H9 (cell line): Measurements from ENCODE around the gene ABHD14A. TPM values are rescaled to one million over a fixed set of nuclear protein-coding genes. Genes with fewer than 3 reads are reported as not detected.

Experiments used
- DNase-seq: peaks from one replicate; pipeline ENCODE4 v3.0.0-alpha.2; 2017
- H2AFZ ChIP-seq: one replicate; pipeline ENCODE4 v1.6.1; 2013; ENCODE audit warnings: mild to moderate bottlenecking, low read length, control low read depth, moderate library complexity
- H2AK5ac ChIP-seq: 2 replicates; pipeline ENCODE4 v1.6.1; 2013; ENCODE audit warnings: low read length, control low read depth, mixed read lengths; ENCODE audit not compliant: insufficient read length
- H2BK120ac ChIP-seq: one replicate; pipeline ENCODE4 v1.6.1; 2013; ENCODE audit warnings: low read depth, mild to moderate bottlenecking, low read length, control low read depth, inconsistent platforms; ENCODE audit not compliant: poor library complexity, severe bottlenecking
- H2BK12ac ChIP-seq: 2 replicates; pipeline ENCODE4 v1.6.1; 2013; ENCODE audit warnings: low read length, control low read depth, mixed read lengths, low read depth; ENCODE audit not compliant: insufficient read length
- H2BK15ac ChIP-seq: 2 replicates; pipeline ENCODE4 v1.6.1; 2013; ENCODE audit warnings: low read depth, low read length, control low read depth
- H2BK20ac ChIP-seq: one replicate; pipeline ENCODE4 v1.6.1; 2013; ENCODE audit warnings: low read depth, mild to moderate bottlenecking, low read length, control low read depth, inconsistent platforms; ENCODE audit not compliant: poor library complexity, severe bottlenecking
- H2BK5ac ChIP-seq: 2 replicates; pipeline ENCODE4 v1.6.1; 2013; ENCODE audit warnings: low read length, control low read depth, mixed read lengths; ENCODE audit not compliant: insufficient read length
- H3K14ac ChIP-seq: 2 replicates; pipeline ENCODE4 v1.6.1; 2013; ENCODE audit warnings: low read length, control low read depth; ENCODE audit not compliant: insufficient read depth
- H3K18ac ChIP-seq: 2 replicates; pipeline ENCODE4 v1.6.1; 2013; ENCODE audit warnings: low read depth, mild to moderate bottlenecking, mixed read lengths, low read length, control low read depth; ENCODE audit not compliant: insufficient read length
- H3K23ac ChIP-seq: 2 replicates; pipeline ENCODE4 v1.6.1; 2013; ENCODE audit warnings: low read length, control low read depth, mixed read lengths, low read depth; ENCODE audit not compliant: insufficient read length
- H3K23me2 ChIP-seq: 2 replicates; pipeline ENCODE4 v1.6.1; 2013; ENCODE audit warnings: low read depth, mild to moderate bottlenecking, mixed read lengths, low read length, control low read depth; ENCODE audit not compliant: insufficient read length, poor library complexity, severe bottlenecking
- H3K27ac ChIP-seq: 2 replicates; pipeline ENCODE4 v1.5.1; 2013; ENCODE audit warnings: low read length, control low read depth, mixed read lengths, low read depth; ENCODE audit not compliant: insufficient read length
- H3K27me3 ChIP-seq: 2 replicates; pipeline ENCODE4 v1.6.1; 2013; ENCODE audit warnings: low read length, control low read depth, inconsistent platforms; ENCODE audit not compliant: insufficient read depth
- H3K4ac ChIP-seq: 2 replicates; pipeline ENCODE4 v1.6.1; 2013; ENCODE audit warnings: low read depth, mild to moderate bottlenecking, control low read depth, inconsistent platforms, low read length, moderate library complexity
- H3K4me1 ChIP-seq: 2 replicates; pipeline ENCODE4 v1.6.1; 2013; ENCODE audit warnings: low read length, control low read depth, inconsistent platforms; ENCODE audit not compliant: insufficient read depth
- H3K4me2 ChIP-seq: 2 replicates; pipeline ENCODE4 v1.6.1; 2013; ENCODE audit warnings: low read length, control low read depth, mixed read lengths; ENCODE audit not compliant: insufficient read length, insufficient read depth
- H3K56ac ChIP-seq: 2 replicates; pipeline ENCODE4 v1.6.1; 2013; ENCODE audit warnings: low read depth, mild to moderate bottlenecking, mixed read lengths, low read length, control low read depth; ENCODE audit not compliant: insufficient read length
- H3K79me1 ChIP-seq: 2 replicates; pipeline ENCODE4 v1.6.1; 2013; ENCODE audit warnings: low read depth, mild to moderate bottlenecking, moderate library complexity, low read length, control low read depth, inconsistent platforms; ENCODE audit not compliant: insufficient read depth, poor library complexity, severe bottlenecking
- H3K79me2 ChIP-seq: 2 replicates; pipeline ENCODE4 v1.6.1; 2013; ENCODE audit warnings: low read length, control low read depth, inconsistent platforms; ENCODE audit not compliant: insufficient read depth
- H3K9ac ChIP-seq: 2 replicates; pipeline ENCODE4 v1.6.1; 2013; ENCODE audit warnings: low read length, control low read depth, mixed read lengths; ENCODE audit not compliant: insufficient read length; ENCODE audit errors: extremely low read depth
- H3K9me3 ChIP-seq: one replicate; pipeline ENCODE4 v1.6.1; 2013; ENCODE audit warnings: low read depth, low read length, inconsistent platforms; ENCODE audit not compliant: control insufficient read depth
- H3T11ph ChIP-seq: one replicate; pipeline ENCODE4 v1.6.1; 2013; ENCODE audit warnings: mild to moderate bottlenecking, low read length, control low read depth, inconsistent platforms
- H4K20me1 ChIP-seq: one replicate; pipeline ENCODE4 v1.6.1; 2013; ENCODE audit not compliant: control insufficient read depth, insufficient read length, insufficient read depth
- H4K5ac ChIP-seq: 2 replicates; pipeline ENCODE4 v1.6.1; 2013; ENCODE audit warnings: low read depth, mild to moderate bottlenecking, mixed read lengths, low read length, control low read depth; ENCODE audit not compliant: insufficient read length
- H4K8ac ChIP-seq: replicated peaks from 2 replicates; pipeline ENCODE4 v1.6.1; 2013; ENCODE audit warnings: low read length, control low read depth, mixed read lengths, low read depth; ENCODE audit not compliant: insufficient read length
- H4K91ac ChIP-seq: 2 replicates; pipeline ENCODE4 v1.6.1; 2013; ENCODE audit warnings: low read depth, mild to moderate bottlenecking, moderate library complexity, mixed read lengths, low read length, control low read depth; ENCODE audit not compliant: insufficient read length
- H3K27ac Mint-ChIP-seq, 3 experiments: 2 replicates in 2 of 3; 3 replicates in 1 of 3; pipeline ENCODE4 v1.8.0; 2020 to 2021; ENCODE audit warnings: mixed read lengths in 3 of 3, mild to moderate bottlenecking in 1 of 3, moderate library complexity in 1 of 3
- H3K27me3 Mint-ChIP-seq: 2 replicates; pipeline ENCODE4 v1.8.0; 2021; ENCODE audit warnings: low read depth, mild to moderate bottlenecking, moderate library complexity, mixed read lengths
- H3K36me3 Mint-ChIP-seq, 3 experiments: 2 replicates in 2 of 3; 3 replicates in 1 of 3; pipeline ENCODE4 v1.8.0; 2020 to 2021; ENCODE audit warnings: low read depth in 3 of 3, mixed read lengths in 3 of 3; ENCODE audit not compliant: insufficient read depth in 1 of 3
- H3K4me1 Mint-ChIP-seq, 2 experiments: 2 replicates each; pipeline ENCODE4 v1.8.0; 2020; ENCODE audit warnings: mixed read lengths in 2 of 2
- H3K4me3 Mint-ChIP-seq, 2 experiments: 2 replicates in 1 of 2; 3 replicates in 1 of 2; pipeline ENCODE4 v1.8.0; 2020 to 2021; ENCODE audit warnings: mild to moderate bottlenecking in 2 of 2, mixed read lengths in 2 of 2, moderate library complexity in 1 of 2
- H3K9me3 Mint-ChIP-seq, 2 experiments: 2 replicates in 1 of 2; 3 replicates in 1 of 2; pipeline ENCODE4 v1.8.0; 2020; ENCODE audit warnings: mild to moderate bottlenecking in 2 of 2, mixed read lengths in 2 of 2, moderate library complexity in 1 of 2
- CTCF ChIP-seq: fragments of 200-600 bp; sonication (generic); conservative IDR thresholded peaks from 3 replicates; pipeline ENCODE4 v1.8.0; 2021; ENCODE audit warnings: antibody characterized with exemption, mild to moderate bottlenecking
- WGBS: extraction: QIAGEN DNeasy Blood & Tissue Kit; methylation state at CpG from one replicate; pipeline ENCODE4 v1.1.7; 2013; ENCODE audit warnings: missing lambda C conversion rate, low lambda C conversion rate, mixed read lengths; ENCODE audit not compliant: insufficient read length; ENCODE audit errors: extremely low coverage; 5-methylcytosine and 5-hydroxymethylcytosine counted together
- total RNA-seq: library from RNA; stranded (reverse); gene quantifications from 2 replicates; pipeline ENCODE4 v1.2.1, GENCODE V29; 2021

Gene ABHD14A
- total RNA-seq, 1 experiment from 2014 or later = 3.1 TPM

GRCh38 chr3:51954713-51955112, 20.2 kb upstream of the ABHD14A start:
- H3K56ac ChIP-seq = no peak overlapping the region
- H2BK15ac ChIP-seq = no peak overlapping the region
- H2AFZ ChIP-seq = no peak overlapping the region
- H3K27ac ChIP-seq = no peak overlapping the region
- H2AK5ac ChIP-seq = no peak overlapping the region
- Mint-ChIP-seq H3K4me3 (no peak overlapping the region), H3K9me3 (no peaks in the 10 kb centered on the region), H3K36me3 (no peaks in the 10 kb centered on the region), H3K27me3 (peaks cover 76% of the 10 kb centered on the region), H3K27ac (no peak overlapping the region), H3K4me1 (peaks cover 0 to 5% of the 10 kb centered on the region in 2 experiments; a peak in 3 of 4 replicates)
- no peaks in the 10 kb centered on the region for H3K9me3 ChIP-seq
- no peak overlapping the region for H4K91ac ChIP-seq
- TF ChIP-seq CTCF = no peak
- H3K9ac ChIP-seq = no peak overlapping the region
- no peak overlapping the region for H2BK120ac ChIP-seq
- no peak overlapping the region for H4K8ac ChIP-seq
- H3K23me2 ChIP-seq = no peaks in the 10 kb centered on the region
- H2BK5ac ChIP-seq = no peak overlapping the region
- H3K4ac ChIP-seq = no peak overlapping the region
- no peaks in the 10 kb centered on the region for H3K79me1 ChIP-seq
- H4K20me1 ChIP-seq = no peaks in the 10 kb centered on the region
- no peak overlapping the region for H2BK20ac ChIP-seq
- H3K14ac ChIP-seq = no peak overlapping the region
- H4K5ac ChIP-seq = no peak overlapping the region
- no CpG with 5 or more reads among the region's 1 CpG for WGBS
- no peak overlapping the region for H2BK12ac ChIP-seq
- H3K79me2 ChIP-seq = no peaks in the 10 kb centered on the region
- no peak overlapping the region for H3K18ac ChIP-seq
- no peak overlapping the region for H3T11ph ChIP-seq
- H3K4me2 ChIP-seq = no peak overlapping the region
- no peak for DNase-seq
- peaks cover 21% of the 10 kb centered on the region for H3K27me3 ChIP-seq
- no peaks in the 10 kb centered on the region for H3K4me1 ChIP-seq
- H3K23ac ChIP-seq = no peak overlapping the region
